ENCODE data around the gene PDK2. TPM values are rescaled to one million over a fixed set of nuclear protein-coding genes. Genes with fewer than 3 reads are reported as not detected.

Gene PDK2
- total RNA-seq, 4 donors from 2014 or later = 111 to 335 (median 124) TPM

GRCh38 chr17:50113624-50114320 lies 18.6 kb downstream of the PDK2 start:
- DNase-seq (no peak), ATAC-seq (no peak)
- H3K36me3 ChIP-seq = peaks cover 0 to 15% of the 10 kb centered on the region in 2 donors
- TF ChIP-seq POLR2A (IDR thresholded peaks at IDR 0.05) = no peak
- TF ChIP-seq, protein P1, sequence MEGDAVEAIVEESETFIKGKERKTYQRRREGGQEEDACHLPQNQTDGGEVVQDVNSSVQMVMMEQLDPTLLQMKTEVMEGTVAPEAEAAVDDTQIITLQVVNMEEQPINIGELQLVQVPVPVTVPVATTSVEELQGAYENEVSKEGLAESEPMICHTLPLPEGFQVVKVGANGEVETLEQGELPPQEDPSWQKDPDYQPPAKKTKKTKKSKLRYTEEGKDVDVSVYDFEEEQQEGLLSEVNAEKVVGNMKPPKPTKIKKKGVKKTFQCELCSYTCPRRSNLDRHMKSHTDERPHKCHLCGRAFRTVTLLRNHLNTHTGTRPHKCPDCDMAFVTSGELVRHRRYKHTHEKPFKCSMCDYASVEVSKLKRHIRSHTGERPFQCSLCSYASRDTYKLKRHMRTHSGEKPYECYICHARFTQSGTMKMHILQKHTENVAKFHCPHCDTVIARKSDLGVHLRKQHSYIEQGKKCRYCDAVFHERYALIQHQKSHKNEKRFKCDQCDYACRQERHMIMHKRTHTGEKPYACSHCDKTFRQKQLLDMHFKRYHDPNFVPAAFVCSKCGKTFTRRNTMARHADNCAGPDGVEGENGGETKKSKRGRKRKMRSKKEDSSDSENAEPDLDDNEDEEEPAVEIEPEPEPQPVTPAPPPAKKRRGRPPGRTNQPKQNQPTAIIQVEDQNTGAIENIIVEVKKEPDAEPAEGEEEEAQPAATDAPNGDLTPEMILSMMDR (IDR thresholded peaks at IDR 0.05 in 4 of 5, conservative IDR thresholded peaks at IDR 0.05 in 1 of 5) = no peak
- H3K27ac ChIP-seq = peak overlapping the region; percentile 98 to 100 (median 98)
- in situ Hi-C loops (cut with MboI; ENCODE audit: low sequenced_read_pairs in 4 of 4) = no loop called here
- H3K4me3 ChIP-seq = no peak overlapping the region
- peaks cover 30 to 53% of the 10 kb centered on the region in 2 donors for H3K4me1 ChIP-seq
- H3K27me3 ChIP-seq = no peaks in the 10 kb centered on the region
- no peaks in the 10 kb centered on the region for H3K9me3 ChIP-seq
- intact Hi-C loops (cut with DNase I; ENCODE audit: low total_unique reads) = loop anchor here (2.0 to 5.0 kb wide), 2 partner anchors 19 to 34 kb away; no protein-coding TSS in a partner anchor

- Histone ChIP-seq H3K36me3 (peaks cover 0 to 9% of the 10 kb centered on the region in 2 donors), H3K27me3 (no peaks in the 10 kb centered on the region), H3K4me1 (peaks cover 30 to 53% of the 10 kb centered on the region in 2 donors), H3K27ac (peak overlapping the region in 2 of 4 donors; percentile 98 to 99), H3K9me3 (no peaks in the 10 kb centered on the region), H3K4me3 (no peak overlapping the region)
- DNase-seq (no peak), ATAC-seq (no peak)
- intact Hi-C loops (cut with DNase I; ENCODE audit: low total_unique reads) (loop anchor here (5.0 kb wide), 1 partner anchor 33 kb away; no protein-coding TSS in a partner anchor), in situ Hi-C loops (cut with MboI; ENCODE audit: low sequenced_read_pairs in 4 of 4) (no loop called here)
- no peak for TF ChIP-seq POLR2A (IDR thresholded peaks at IDR 0.05)
- TF ChIP-seq, protein P1 (IDR thresholded peaks at IDR 0.05 in 4 of 5, conservative IDR thresholded peaks at IDR 0.05 in 1 of 5) = no peak
Observed at GRCh38 chr17:50114401-50114800, 19.2 kb downstream of the PDK2 start.

DNA sequence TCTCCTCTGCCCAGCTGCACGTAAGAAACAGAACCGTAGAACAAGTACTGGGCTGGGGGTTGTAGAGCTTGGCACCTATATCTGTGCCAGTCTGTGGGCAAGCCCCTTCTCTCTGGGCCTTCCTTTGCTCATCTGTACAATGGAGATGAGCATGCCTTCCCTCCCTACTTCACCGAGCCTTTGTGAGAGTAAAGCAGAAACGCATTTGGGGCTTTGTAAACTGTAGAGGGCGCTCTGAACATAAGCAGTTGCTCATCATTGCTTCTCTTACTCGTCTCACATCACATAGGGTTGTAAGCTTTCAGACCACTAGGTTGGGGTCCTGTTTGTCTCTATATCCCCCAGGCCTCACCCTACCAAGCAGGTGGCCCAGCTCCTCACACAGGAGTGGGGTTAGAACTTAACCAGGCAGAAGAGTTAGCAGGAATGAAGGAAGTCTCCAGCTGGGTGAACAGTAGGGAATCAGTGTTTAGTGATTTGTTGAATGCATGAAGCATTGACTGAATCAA lies 19.8 kb downstream of the PDK2 start:
- Histone ChIP-seq H3K4me1 (peaks cover 30 to 53% of the 10 kb centered on the region in 2 donors), H3K4me3 (no peak overlapping the region), H3K36me3 (peaks cover 0 to 4% of the 10 kb centered on the region in 2 donors), H3K27me3 (no peaks in the 10 kb centered on the region), H3K9me3 (no peaks in the 10 kb centered on the region), H3K27ac (peak overlapping the region in 1 of 4 donors; percentile 99)
- TF ChIP-seq, protein P1 (IDR thresholded peaks at IDR 0.05 in 4 of 5, conservative IDR thresholded peaks at IDR 0.05 in 1 of 5) = peak; percentile 31 to 61 (median 42)
- TF ChIP-seq POLR2A (IDR thresholded peaks at IDR 0.05) = no peak
- ATAC-seq = no peak
- DNase-seq = no peak
- intact Hi-C loops (cut with DNase I; ENCODE audit: low total_unique reads) = loop anchor here (5.0 kb wide), 1 partner anchor 32 kb away; no protein-coding TSS in a partner anchor
- in situ Hi-C loops (cut with MboI; ENCODE audit: low sequenced_read_pairs in 4 of 4) = no loop called here

DNA sequence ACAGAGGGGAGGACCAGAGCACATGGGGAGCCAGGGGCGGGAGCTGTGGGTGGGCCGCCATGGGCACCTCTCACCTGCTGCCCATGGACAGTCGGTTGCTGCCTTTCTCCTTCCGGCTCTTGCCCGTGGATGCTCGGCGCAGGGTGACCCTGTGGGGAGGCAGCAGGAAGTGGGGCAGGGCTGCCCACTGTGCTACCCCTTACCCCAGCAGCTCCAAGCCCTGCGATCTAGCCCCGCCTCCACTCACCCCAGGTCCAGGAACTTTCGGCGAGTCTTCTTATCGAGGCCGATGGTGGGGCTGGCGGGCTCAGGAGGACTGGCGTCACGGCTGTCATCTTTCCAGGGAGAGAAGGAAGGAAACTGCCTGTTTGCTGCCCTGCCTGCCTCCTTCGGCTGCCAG lies 20.6 kb downstream of the PDK2 start:
- no peak for ATAC-seq
- in situ Hi-C loops (cut with MboI; ENCODE audit: low sequenced_read_pairs in 4 of 4) = no loop called here

More for the DNA sequence above, 20.6 kb downstream of the PDK2 start:
- peaks cover 25 to 47% of the 10 kb centered on the region in 2 donors for H3K4me1 ChIP-seq
- no peaks in the 10 kb centered on the region for H3K36me3 ChIP-seq
- H3K27ac ChIP-seq = no peak overlapping the region
- no peak overlapping the region for H3K4me3 ChIP-seq
- no peak for TF ChIP-seq POLR2A (IDR thresholded peaks at IDR 0.05)
- TF ChIP-seq, protein P1 (IDR thresholded peaks at IDR 0.05 in 4 of 5, conservative IDR thresholded peaks at IDR 0.05 in 1 of 5) = no peak
- intact Hi-C loops (cut with DNase I; ENCODE audit: low total_unique reads) = no loop called here
- H3K27me3 ChIP-seq = no peaks in the 10 kb centered on the region
- H3K9me3 ChIP-seq = no peaks in the 10 kb centered on the region
- no peak for DNase-seq
